NCI-H774 (cell line): ENCODE measurements around the gene TSPY1.
"Not testable (repeated sequence)": the region's sequence is repeated elsewhere in the genome, so short reads cannot be mapped to it uniquely, and the experiment has no call there.

Experiments
- DNase-seq: peaks from one replicate; lab custom pipeline; 2025; lab: John Stamatoyannopoulos, UW

Gene TSPY1, protein sequence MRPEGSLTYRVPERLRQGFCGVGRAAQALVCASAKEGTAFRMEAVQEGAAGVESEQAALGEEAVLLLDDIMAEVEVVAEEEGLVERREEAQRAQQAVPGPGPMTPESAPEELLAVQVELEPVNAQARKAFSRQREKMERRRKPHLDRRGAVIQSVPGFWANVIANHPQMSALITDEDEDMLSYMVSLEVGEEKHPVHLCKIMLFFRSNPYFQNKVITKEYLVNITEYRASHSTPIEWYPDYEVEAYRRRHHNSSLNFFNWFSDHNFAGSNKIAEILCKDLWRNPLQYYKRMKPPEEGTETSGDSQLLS

DNA sequence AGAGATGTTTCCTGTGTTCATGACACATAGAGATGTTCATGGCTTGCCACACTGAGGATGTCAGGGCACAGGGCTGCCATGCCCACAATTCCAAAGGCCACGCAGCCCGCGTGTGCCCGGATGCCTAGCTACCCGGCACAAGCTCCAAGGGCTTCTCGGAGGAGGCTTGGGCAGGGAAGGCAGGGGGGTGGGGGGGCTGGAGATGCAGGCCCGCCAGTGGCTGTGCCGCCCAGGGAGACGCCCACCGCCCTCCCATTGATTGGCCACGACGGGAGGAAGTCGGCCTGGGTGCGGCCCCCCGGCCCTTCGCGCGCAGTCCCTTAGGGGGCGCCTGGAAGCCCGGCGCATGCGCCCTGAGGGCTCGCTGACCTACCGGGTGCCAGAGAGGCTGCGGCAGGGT lies at the start of gene TSPY1:
TSPY1 (plus strand) TSS at position 301 of the 400 bp plus-strand sequence; CDS start at position 347, 46 bp downstream.
- DNase-seq, result not testable (repeated sequence)

DNA sequence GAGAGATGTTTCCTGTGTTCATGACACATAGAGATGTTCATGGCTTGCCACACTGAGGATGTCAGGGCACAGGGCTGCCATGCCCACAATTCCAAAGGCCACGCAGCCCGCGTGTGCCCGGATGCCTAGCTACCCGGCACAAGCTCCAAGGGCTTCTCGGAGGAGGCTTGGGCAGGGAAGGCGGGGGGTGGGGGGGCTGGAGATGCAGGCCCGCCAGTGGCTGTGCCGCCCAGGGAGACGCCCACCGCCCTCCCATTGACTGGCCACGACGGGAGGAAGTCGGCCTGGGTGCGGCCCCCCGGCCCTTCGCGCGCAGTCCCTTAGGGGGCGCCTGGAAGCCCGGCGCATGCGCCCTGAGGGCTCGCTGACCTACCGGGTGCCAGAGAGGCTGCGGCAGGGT lies 20.2 kb downstream of the TSPY1 start, which contains the start of gene TSPY9:
TSPY9 (plus strand) TSS at position 301 of the 400 bp plus-strand sequence; CDS start at position 347, 46 bp downstream.
- DNase-seq, result not testable (repeated sequence)

DNA sequence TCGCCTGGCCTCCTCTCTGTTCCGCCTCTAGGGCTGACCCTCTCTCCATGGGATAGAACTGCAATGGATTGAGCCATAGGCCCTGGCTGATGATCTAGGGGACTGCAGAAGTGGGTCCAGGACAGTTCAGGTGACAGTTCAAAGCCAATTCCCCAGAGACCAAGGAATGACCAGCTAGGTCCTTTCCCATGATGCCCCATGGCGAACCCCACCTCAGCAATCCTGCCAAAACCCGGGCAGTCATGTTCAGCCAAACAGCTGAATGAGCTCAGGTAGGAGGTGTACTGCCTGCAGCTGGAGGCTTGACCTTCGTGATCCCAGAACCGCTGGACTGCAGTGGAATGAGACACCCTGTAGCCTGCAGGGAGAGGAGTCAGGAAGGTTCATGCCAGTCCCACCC lies 37.6 kb downstream of the TSPY1 start:
- DNase-seq, result not testable (repeated sequence)

DNA sequence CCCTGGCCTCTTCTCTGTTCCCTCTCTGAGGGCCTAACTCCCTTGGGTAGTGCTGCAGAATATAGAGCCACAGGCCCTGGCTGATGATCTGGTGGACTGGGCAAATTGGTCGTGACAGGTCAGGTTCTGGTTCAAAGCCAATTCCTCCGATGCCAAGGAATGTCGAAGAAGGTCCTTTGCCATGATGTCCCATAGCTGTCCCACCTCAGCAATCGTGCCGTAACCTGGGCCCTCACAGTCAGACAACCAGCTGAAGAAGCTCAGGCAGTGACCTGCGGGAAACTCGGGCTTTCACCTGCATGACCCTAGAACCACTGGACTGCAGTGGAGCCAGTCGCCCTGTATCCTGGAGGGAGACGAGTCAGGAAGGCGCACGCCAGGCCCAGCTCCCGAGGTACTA lies 49.5 kb downstream of the TSPY1 start:
- DNase-seq, result not testable (repeated sequence)
